Lung (tissue), 12 donors: ENCODE data around the gene TMEM244. TPM values are rescaled to one million over a fixed set of nuclear protein-coding genes. Genes with fewer than 3 reads are reported as not detected.
"Not testable (repeated sequence)": the region's sequence is repeated elsewhere in the genome, so short reads cannot be mapped to it uniquely, and the experiment has no call there.

ENCODE experiments used
- ATAC-seq: fragments of 200-7000 bp; cut with Tn5 transposase; one replicate; pipeline ENCODE4 v1.9.1; 2020; ENCODE audit warnings: moderate number of reproducible peaks; ENCODE audit not compliant: insufficient read depth, low FRiP score
- DNase-seq, 3 donors: peaks; one replicate each; pipeline ENCODE4 v3.0.0-alpha.2; 2013 to 2017
- H3K27ac ChIP-seq, 2 donors: one replicate each; pipeline ENCODE4 v1.5.1; 2013; ENCODE audit warnings: mild to moderate bottlenecking in 2 of 2, moderate library complexity in 2 of 2, control low read depth in 1 of 2, inconsistent platforms in 1 of 2, low read depth in 1 of 2, low read length in 1 of 2
- H3K27me3 ChIP-seq, 3 donors: one replicate each; pipeline ENCODE4 v1.5.1; 2013; ENCODE audit warnings: low read length in 2 of 3; ENCODE audit not compliant: control insufficient read depth in 3 of 3, insufficient read depth in 3 of 3
- H3K36me3 ChIP-seq, 4 donors: one replicate each; pipeline ENCODE4 v1.5.1; 2013; ENCODE audit warnings: low read length in 4 of 4, mild to moderate bottlenecking in 1 of 4, moderate library complexity in 1 of 4; ENCODE audit not compliant: control insufficient read depth in 4 of 4, insufficient read depth in 4 of 4
- H3K4me1 ChIP-seq, 5 donors: one replicate each; pipeline ENCODE4 v1.5.1; 2013; ENCODE audit warnings: low read length in 5 of 5, mild to moderate bottlenecking in 2 of 5, moderate library complexity in 1 of 5; ENCODE audit not compliant: control insufficient read depth in 5 of 5, insufficient read depth in 5 of 5
- H3K4me3 ChIP-seq: one replicate; pipeline ENCODE4 v1.5.1; 2013; ENCODE audit warnings: mild to moderate bottlenecking, control low read depth, moderate library complexity
- H3K9ac ChIP-seq, 2 donors: one replicate each; pipeline ENCODE4 v1.5.1; 2013; ENCODE audit warnings: low read length in 2 of 2, control low read depth in 1 of 2; ENCODE audit not compliant: insufficient read depth in 1 of 2
- H3K9me3 ChIP-seq, 4 donors: one replicate each; pipeline ENCODE4 v1.5.1; 2013; ENCODE audit warnings: low read length in 3 of 4, mild to moderate bottlenecking in 1 of 4, moderate library complexity in 1 of 4; ENCODE audit not compliant: control insufficient read depth in 4 of 4, insufficient read depth in 3 of 4
- CTCF ChIP-seq: IDR thresholded peaks from 2 replicates; pipeline ENCODE4 v1.5.1; 2012; ENCODE audit warnings: mild to moderate bottlenecking; ENCODE audit errors: control extremely low read depth, extremely low read depth
- WGBS, 2 donors: extraction: QIAGEN DNeasy Blood & Tissue Kit; methylation state at CpG; one replicate each; pipeline ENCODE4 v1.1.7; 2013; 5-methylcytosine and 5-hydroxymethylcytosine counted together
- polyA plus RNA-seq, 2 donors: library from polyadenylated mRNA; stranded (reverse); fragments of 200-250 nt; gene quantifications; one replicate each; pipeline ENCODE4 v1.2.1, GENCODE V29; 2013
- total RNA-seq, 2 donors: library from RNA; depleted of rRNA in 1 of 2; stranded (reverse); fragments of >200 nt in 1 of 2; gene quantifications; one replicate each; pipeline ENCODE4 v1.2.1, GENCODE V29; 2014 to 2021
- donor health status: control.
- donor health status: control.
- donor health status: Bipolar disorder and iron deficiency.
- donor health status: healthy.
- donor health status: DM: yes; HTN: yes; CAD: no.

TMEM244 gene
- total and polyA plus RNA-seq, 4 donors: not detected

GRCh38 chr6:129843573-129843972, 17.5 kb downstream of the TMEM244 start:
- Histone ChIP-seq H3K36me3 (no peaks in the 10 kb centered on the region), H3K9me3 (no peaks in the 10 kb centered on the region), H3K9ac (no peak overlapping the region), H3K27ac (no peak overlapping the region), H3K4me1 (no peaks in the 10 kb centered on the region), H3K4me3 (no peak overlapping the region), H3K27me3 (no peaks in the 10 kb centered on the region)
- WGBS, 2 donors: 71 to 72% methylated on average over 5 of the region's 5 CpGs
- no peak for ATAC-seq
- no peak for DNase-seq
- TF ChIP-seq CTCF: no peak

- no peaks in the 10 kb centered on the region for H3K27me3 ChIP-seq
- no peak for DNase-seq
- H3K4me3 ChIP-seq: no peak overlapping the region
- no peaks in the 10 kb centered on the region for H3K36me3 ChIP-seq
- H3K9ac ChIP-seq: no peak overlapping the region
- H3K9me3 ChIP-seq: no peaks in the 10 kb centered on the region
- TF ChIP-seq CTCF: no peak
- H3K27ac ChIP-seq: no peak overlapping the region
- no peak for ATAC-seq
- no peaks in the 10 kb centered on the region for H3K4me1 ChIP-seq
Measured at GRCh38 chr6:129842881-129843409, 18.2 kb downstream of the TMEM244 start.

- H3K4me1 ChIP-seq: no peaks in the 10 kb centered on the region
- H3K27ac ChIP-seq: no peak overlapping the region
- no peak for DNase-seq
- H3K9ac ChIP-seq: no peak overlapping the region
- H3K9me3 ChIP-seq: no peaks in the 10 kb centered on the region
- no peak overlapping the region for H3K4me3 ChIP-seq
- no peak for TF ChIP-seq CTCF
- WGBS, 2 donors: 49 to 95% methylated on average over 1 of the region's 1 CpG
- H3K27me3 ChIP-seq: no peaks in the 10 kb centered on the region
- no peak for ATAC-seq
- H3K36me3 ChIP-seq: no peaks in the 10 kb centered on the region
Measured at GRCh38 chr6:129842137-129842536, 19.0 kb downstream of the TMEM244 start.

GRCh38 chr6:129839562-129839961, 21.6 kb downstream of the TMEM244 start:
- not testable (repeated sequence) for H3K9ac ChIP-seq, H3K27me3 ChIP-seq, H3K4me3 ChIP-seq, DNase-seq, H3K27ac ChIP-seq, H3K9me3 ChIP-seq, ATAC-seq, H3K4me1 ChIP-seq, H3K36me3 ChIP-seq
- 14 to 47% methylated on average over 1 of the region's 1 CpG for WGBS, 2 donors
